Ovary (tissue), 9 donors: ENCODE measurements around the gene TMEM120B. TPM values are rescaled to one million over a fixed set of nuclear protein-coding genes. Genes with fewer than 3 reads are reported as not detected.
A peak's percentile ranks its signal among the peaks of the same experiment; 100 is the strongest.

Experiments used
- DNase-seq, 5 donors: peaks; one replicate each; pipeline ENCODE4 v3.0.0-alpha.2; 2019 to 2020
- H3K27ac ChIP-seq, 2 donors: fragments of 200-600 bp; one replicate each; pipeline versions ENCODE4 v1.5.1 to v1.8.0; 2019 to 2022
- H3K27me3 ChIP-seq: fragments of 200-600 bp; one replicate; pipeline ENCODE4 v1.8.0; 2022
- H3K36me3 ChIP-seq: fragments of 200-600 bp; sonication (generic); one replicate; pipeline ENCODE4 v1.5.1; 2019
- H3K4me1 ChIP-seq: one replicate; pipeline ENCODE4 v1.8.1; 2013; ENCODE audit warnings: mild to moderate bottlenecking, moderate library complexity; ENCODE audit not compliant: insufficient read depth
- H3K4me3 ChIP-seq: fragments of 200-600 bp; sonication (generic); one replicate; pipeline ENCODE4 v1.5.1; 2017
- H3K9me3 ChIP-seq, 2 donors: fragments of 200-600 bp in 1 of 2; sonication (generic) in 1 of 2; one replicate each; pipeline versions ENCODE4 v1.5.1 to v1.8.1; 2013 to 2019; ENCODE audit warnings: mild to moderate bottlenecking in 1 of 2, moderate library complexity in 1 of 2
- EP300 ChIP-seq: sonication (generic); formaldehyde crosslinking; IDR thresholded peaks from one replicate; pipeline ENCODE4 v1.6.1; 2017; ENCODE audit warnings: antibody characterized with exemption
- POLR2A ChIP-seq: fragments of 450-650 bp; IDR thresholded peaks from one replicate; pipeline ENCODE4 v1.6.1; 2017; ENCODE audit warnings: antibody characterized with exemption, mild to moderate bottlenecking, moderate library complexity
- WGBS, 3 donors: extraction: QIAGEN DNeasy Blood & Tissue Kit in 1 of 3; methylation state at CpG; one replicate each; pipeline versions ENCODE4 v1.1.5 to v1.1.7; 2013 to 2017; 5-methylcytosine and 5-hydroxymethylcytosine counted together
- intact Hi-C, 4 donors: fragments of 100-400 bp; cut with DNase I; formaldehyde crosslinking; loops; one replicate each; pipeline versions ENCODE4 v1.11.0 to v1.15.1; 2022 to 2023
- polyA plus RNA-seq, 2 donors: library from polyadenylated mRNA; stranded (reverse); fragments of 200-250 nt in 1 of 2; fragments of 350-450 nt in 1 of 2; fragmentation: Illumina TruSeq in 1 of 2; extraction: RNeasy Lipid Tissue Mini Kit (QIAGEN cat#74804) in 1 of 2; gene quantifications; one replicate each; pipeline ENCODE4 v1.2.3, GENCODE V29; 2013 to 2014
- total RNA-seq, 7 donors: library from RNA; depleted of rRNA in 2 of 7; stranded (reverse); fragments of >200 nt in 2 of 7; fragmentation: NEBNext Ultra II Directional in 3 of 7; extraction: Animal tissue kit (Norgen Biotek cat#: 25700) in 3 of 7; gene quantifications; one replicate each; pipeline versions ENCODE4 v1.1.0 to v1.2.4, GENCODE V29; 2016 to 2023
- TF ChIP-seq, protein P1 (sequence below), 3 donors: fragments of 450-650 bp in 2 of 3; fragments of 200-600 bp in 1 of 3; IDR thresholded peaks; one replicate each; pipeline versions ENCODE4 v1.5.1 to v1.8.0; 2016 to 2022; ENCODE audit warnings: antibody characterized with exemption in 3 of 3, mild to moderate bottlenecking in 1 of 3
- donor health status: DM: no; HTN: no; CAD: no; lungs with moderate emphysema.
- donor health status: DM: no; HTN: no; CAD: no.
- donor health status: Bipolar disorder and iron deficiency.
- donor health status: DM: yes; HTN: yes; CAD: no.
- donor health status: DM: no; HTN: no; CAD: no.
- donor health status: DM: yes; HTN: yes; CAD: no.

Gene TMEM120B
- total and polyA plus RNA-seq, 9 donors, result 2.0 to 15.3 (median 7.1) TPM

DNA sequence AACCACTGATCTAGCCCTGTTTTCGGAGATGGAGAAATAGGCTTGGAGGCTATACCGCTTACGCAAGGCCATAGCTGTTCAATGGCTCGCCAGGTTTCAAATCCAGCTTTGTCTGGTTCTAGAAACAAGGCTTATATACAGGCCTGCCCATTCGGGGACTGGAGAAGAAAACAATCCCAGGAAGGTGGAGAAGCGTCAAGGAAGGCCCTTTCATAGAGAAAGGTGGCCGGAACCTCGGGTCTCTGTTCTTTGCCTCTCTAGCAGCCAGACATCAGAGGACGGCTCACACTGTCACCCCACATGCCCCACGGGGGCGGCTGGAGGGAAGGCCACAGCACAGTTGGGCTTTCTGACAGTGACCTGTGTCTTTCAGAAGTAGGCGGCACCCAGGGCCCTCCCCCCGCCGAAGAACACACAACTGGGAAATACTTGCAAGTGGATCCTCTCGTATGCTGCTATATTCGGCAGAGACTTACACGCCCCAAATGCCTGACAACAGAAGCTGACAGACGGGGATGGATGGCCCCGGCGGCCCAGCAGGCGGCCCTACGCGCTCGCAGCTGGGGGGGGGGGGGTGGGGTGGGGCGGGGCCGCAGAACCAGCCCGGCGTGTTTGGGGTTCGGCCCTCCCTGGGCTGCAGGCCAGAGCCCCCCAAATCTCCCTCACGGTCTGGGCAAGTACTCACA lies 86.7 kb downstream of the TMEM120B start:
- H3K9me3 ChIP-seq, result no peaks in the 10 kb centered on the region
- H3K27ac ChIP-seq, result peak overlapping the region; percentile 100
- H3K4me3 ChIP-seq, result peak overlapping the region; percentile 77
- WGBS, 3 donors, result 14 to 19% (median 16%) methylated on average over 19 to 29 of the region's 30 CpGs
- TF ChIP-seq POLR2A, result no peak
- TF ChIP-seq, protein P1, sequence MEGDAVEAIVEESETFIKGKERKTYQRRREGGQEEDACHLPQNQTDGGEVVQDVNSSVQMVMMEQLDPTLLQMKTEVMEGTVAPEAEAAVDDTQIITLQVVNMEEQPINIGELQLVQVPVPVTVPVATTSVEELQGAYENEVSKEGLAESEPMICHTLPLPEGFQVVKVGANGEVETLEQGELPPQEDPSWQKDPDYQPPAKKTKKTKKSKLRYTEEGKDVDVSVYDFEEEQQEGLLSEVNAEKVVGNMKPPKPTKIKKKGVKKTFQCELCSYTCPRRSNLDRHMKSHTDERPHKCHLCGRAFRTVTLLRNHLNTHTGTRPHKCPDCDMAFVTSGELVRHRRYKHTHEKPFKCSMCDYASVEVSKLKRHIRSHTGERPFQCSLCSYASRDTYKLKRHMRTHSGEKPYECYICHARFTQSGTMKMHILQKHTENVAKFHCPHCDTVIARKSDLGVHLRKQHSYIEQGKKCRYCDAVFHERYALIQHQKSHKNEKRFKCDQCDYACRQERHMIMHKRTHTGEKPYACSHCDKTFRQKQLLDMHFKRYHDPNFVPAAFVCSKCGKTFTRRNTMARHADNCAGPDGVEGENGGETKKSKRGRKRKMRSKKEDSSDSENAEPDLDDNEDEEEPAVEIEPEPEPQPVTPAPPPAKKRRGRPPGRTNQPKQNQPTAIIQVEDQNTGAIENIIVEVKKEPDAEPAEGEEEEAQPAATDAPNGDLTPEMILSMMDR (IDR thresholded peaks at IDR 0.05), result no peak
- no peak for TF ChIP-seq EP300
- no peaks in the 10 kb centered on the region for H3K27me3 ChIP-seq
- peaks cover 21% of the 10 kb centered on the region for H3K4me1 ChIP-seq
- peak in 3 of 5 donors; percentile 67 to 74 (median 73) for DNase-seq
- intact Hi-C loops, result loop anchor here in 2 of 4 donors (5.0 kb wide), 2 partner anchors 88 to 93 kb away; partner anchors contain the start of gene PSMD9 (in 1 of the 2)
- no peaks in the 10 kb centered on the region for H3K36me3 ChIP-seq

DNA sequence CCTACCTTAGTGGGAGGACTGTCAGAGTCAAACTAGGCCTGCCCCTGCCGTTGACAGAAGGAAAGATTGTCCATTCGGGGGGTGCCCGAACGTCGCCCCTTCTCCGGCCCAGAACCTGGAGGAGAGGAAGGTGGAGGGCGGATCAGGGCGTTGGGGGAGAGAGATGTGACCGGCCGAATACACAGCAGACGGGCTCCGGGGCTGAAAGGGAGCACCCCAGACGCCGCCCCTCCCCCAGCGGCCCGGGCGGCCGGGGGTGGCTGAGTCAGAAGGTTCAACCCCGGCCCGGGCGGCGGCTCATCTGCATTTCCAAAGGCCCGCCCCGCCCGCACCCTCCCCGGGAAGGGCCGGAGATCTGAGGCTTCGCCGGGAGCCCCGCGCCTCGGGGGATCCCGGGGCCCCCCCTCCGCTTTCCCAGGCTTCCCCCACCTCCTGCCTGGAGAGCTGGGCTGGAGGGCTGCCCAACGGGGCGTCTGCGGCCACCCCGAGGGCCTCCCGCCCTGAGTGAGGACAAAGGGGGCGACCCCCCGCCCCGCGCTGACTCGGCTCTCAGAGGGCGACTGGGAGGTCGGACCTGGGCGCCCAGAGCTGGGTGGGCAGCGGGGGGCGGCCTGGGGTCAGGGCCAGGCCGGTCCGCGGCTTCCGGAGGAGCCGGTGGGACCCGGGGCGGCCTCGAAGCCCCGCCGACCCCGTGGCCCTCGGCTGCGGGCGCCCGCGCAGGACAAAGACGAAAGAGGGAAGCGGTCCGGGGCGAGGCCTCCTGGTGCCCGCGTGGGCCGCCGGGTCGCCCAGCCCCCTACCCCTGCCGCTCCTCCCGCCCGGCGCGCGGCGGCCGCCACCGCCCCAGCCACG lies 87.5 kb downstream of the TMEM120B start:
- WGBS, 3 donors, result 0 to 1% (median 0%) methylated on average over 56 to 84 of the region's 84 CpGs
- intact Hi-C loops, result loop anchor here in 2 of 4 donors (5.0 to 10.0 kb wide), 3 partner anchors 87 to 325 kb away; partner anchors contain the start of gene PSMD9 (in 1 of the 2)

DNA sequence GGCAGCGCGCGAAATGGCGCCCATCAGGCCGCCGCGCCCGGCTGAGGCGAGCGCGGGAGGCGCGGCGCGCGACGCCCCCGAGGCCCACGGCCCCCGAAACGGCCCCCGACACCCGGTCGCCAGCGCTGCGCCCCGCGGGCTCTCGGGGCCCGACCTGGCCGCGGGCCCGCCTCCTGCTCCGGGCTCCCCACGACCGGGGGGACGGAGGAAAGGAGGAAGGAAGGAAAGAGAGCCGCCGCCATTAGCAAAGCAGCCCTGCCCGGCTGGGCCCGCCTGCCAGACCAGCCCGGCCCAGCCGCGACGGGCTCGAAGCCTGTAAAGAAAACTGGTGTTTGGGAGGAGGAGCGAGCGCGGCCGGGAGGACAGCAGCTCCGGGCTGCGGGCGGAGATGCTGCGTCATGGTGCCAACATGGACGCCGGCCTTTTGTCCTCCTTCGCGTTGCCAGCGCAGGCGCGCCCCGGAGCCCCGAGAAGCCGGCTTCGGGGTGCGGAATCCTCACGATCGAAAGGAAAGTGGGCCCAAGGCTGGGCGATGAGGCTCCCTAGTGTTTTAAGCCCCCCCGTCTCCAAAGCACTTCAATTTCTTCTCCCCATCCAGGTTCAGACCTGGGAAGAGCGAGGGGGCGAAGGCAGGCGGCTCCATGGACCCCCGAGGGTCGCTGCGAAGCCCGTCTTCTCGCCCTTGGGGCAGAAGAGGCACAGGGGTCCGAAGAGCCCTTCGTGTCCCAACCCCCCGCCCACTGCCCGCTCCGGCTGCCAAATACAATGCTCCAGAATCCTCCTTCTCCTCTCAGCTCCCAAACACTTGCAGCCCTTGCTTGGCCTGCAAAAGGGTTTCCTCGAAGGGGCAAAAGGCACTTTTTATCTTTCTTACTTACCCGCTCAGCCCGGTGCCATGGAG lies 88.4 kb downstream of the TMEM120B start:
- TF ChIP-seq POLR2A (peak; percentile 35), EP300 (no peak)
- Histone ChIP-seq H3K4me1 (peaks cover 23% of the 10 kb centered on the region), H3K36me3 (no peaks in the 10 kb centered on the region), H3K27ac (peak overlapping the region; percentile 100), H3K27me3 (no peaks in the 10 kb centered on the region), H3K9me3 (no peaks in the 10 kb centered on the region), H3K4me3 (peak overlapping the region; percentile 77)
- 1 to 2% (median 1%) methylated on average over 62 to 86 of the region's 86 CpGs for WGBS, 3 donors
- DNase-seq, result peak; percentile 63 to 84 (median 76)
- intact Hi-C loops, result loop anchor here in 1 of 4 donors (10.0 kb wide), 1 partner anchor 324 kb away; no protein-coding TSS in a partner anchor

More for the DNA sequence above, 87.5 kb downstream of the TMEM120B start:
- no peaks in the 10 kb centered on the region for H3K27me3 ChIP-seq
- H3K27ac ChIP-seq, result peak overlapping the region; percentile 100
- peaks cover 21% of the 10 kb centered on the region for H3K4me1 ChIP-seq
- peak overlapping the region; percentile 77 for H3K4me3 ChIP-seq
- TF ChIP-seq EP300 (no peak), POLR2A (peak; percentile 90)
- TF ChIP-seq, protein P1 (IDR thresholded peaks at IDR 0.05), result no peak
- H3K36me3 ChIP-seq, result no peaks in the 10 kb centered on the region
- no peaks in the 10 kb centered on the region for H3K9me3 ChIP-seq
- peak; percentile 94 to 96 (median 95) for DNase-seq

DNA sequence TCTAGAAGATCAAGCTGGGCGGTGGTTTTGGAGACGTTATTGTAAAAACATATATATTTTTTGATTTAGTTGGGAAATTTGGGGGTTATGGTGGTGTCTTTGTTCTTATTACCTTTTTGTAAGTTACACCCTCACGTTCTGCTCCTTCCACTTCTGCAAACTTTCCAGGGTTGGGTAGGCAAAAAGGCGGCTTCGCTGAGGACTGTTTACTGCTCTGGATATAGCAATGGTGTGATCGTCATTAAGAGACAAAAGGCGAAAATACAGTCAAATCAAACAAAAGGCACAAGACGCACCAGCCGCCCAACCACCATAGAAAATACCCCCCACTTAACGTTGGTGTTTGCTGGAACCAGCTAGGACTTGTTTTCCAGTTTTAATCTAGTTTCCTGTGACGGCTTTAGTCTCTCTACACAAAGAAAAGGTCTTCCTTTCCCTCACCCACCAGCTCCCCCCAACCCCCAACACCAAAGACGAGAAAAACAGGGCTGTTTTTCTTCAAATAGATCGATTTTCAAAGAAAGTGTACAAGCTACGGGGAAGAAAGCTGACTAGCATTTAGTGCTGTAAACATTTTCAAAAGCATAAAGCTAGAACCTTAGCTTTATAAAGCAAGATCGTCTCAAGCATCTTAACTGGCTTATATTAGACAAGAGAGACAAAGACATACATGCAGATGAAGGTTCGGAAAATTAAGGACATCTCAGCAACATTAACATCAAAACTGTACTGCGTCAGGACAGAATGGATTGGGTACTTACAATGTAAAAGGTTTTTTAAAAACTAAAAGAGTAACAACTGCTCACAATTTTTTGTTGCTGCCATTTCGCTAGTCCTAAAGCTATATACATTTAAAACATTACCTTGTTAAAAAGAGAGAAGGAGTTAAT lies 89.3 kb downstream of the TMEM120B start:
- intact Hi-C loops, result loop anchor here in 1 of 4 donors (10.0 kb wide), 1 partner anchor 323 kb away; no protein-coding TSS in a partner anchor
- WGBS, 3 donors, result 1 to 5% (median 3%) methylated on average over 18 of the region's 18 CpGs
- no peak for DNase-seq
- peaks cover 22% of the 10 kb centered on the region for H3K4me1 ChIP-seq
- TF ChIP-seq, protein P1 (IDR thresholded peaks at IDR 0.05), result no peak
- no peak for TF ChIP-seq POLR2A
- no peak for TF ChIP-seq EP300
- H3K9me3 ChIP-seq, result no peaks in the 10 kb centered on the region
- no peaks in the 10 kb centered on the region for H3K27me3 ChIP-seq
- H3K27ac ChIP-seq, result peak overlapping the region; percentile 100
- H3K4me3 ChIP-seq, result peak overlapping the region; percentile 77
- no peaks in the 10 kb centered on the region for H3K36me3 ChIP-seq
